ENCODE measurements around the gene PHETA2.

- TF ChIP-seq POLR2AphosphoS5 (IDR thresholded peaks at IDR 0.05) (peak; percentile 95), CTCF (IDR thresholded peaks at IDR 0.05) (peak in 1 of 4 experiments; percentile 17)
Measured at GRCh38 chr22:42079319-42080251, 5.5 kb downstream of the PHETA2 start, which contains the start of gene SMDT1.
